Measurements from ENCODE around the gene TBC1D10A.
"Not testable (repeated sequence)": the region's sequence is repeated elsewhere in the genome, so short reads cannot be mapped to it uniquely, and the experiment has no call there.

Gene TBC1D10A

GRCh38 chr22:30348404-30348803, 21.7 kb upstream of the TBC1D10A start:
- no peak for DNase-seq

- DNase-seq = no peak
These were observed 20.6 kb upstream of the TBC1D10A start for GRCh38 chr22:30347255-30347892.

GRCh38 chr22:30344447-30345200, 17.9 kb upstream of the TBC1D10A start:
- DNase-seq = no peak

- peak in 53 of 56 donors; percentile 20 to 94 (median 79) for DNase-seq
These were observed 14.4 kb upstream of the TBC1D10A start for GRCh38 chr22:30340911-30341685.

GRCh38 chr22:30338802-30339201, 12.1 kb upstream of the TBC1D10A start:
- no peak for DNase-seq

GRCh38 chr22:30338341-30338740, 11.6 kb upstream of the TBC1D10A start:
- not testable (repeated sequence) for DNase-seq

GRCh38 chr22:30337461-30337778, 10.7 kb upstream of the TBC1D10A start:
- DNase-seq = no peak

GRCh38 chr22:30336752-30337460, 10.2 kb upstream of the TBC1D10A start:
- peak in 27 of 56 donors; percentile 3 to 69 (median 25) for DNase-seq

GRCh38 chr22:30335236-30335635, 8.5 kb upstream of the TBC1D10A start:
- DNase-seq = no peak

- DNase-seq = no peak
These were observed 7.9 kb upstream of the TBC1D10A start for GRCh38 chr22:30334646-30335045.

GRCh38 chr22:30333707-30334087, 7.0 kb upstream of the TBC1D10A start:
- DNase-seq = no peak

GRCh38 chr22:30332994-30333706, 6.4 kb upstream of the TBC1D10A start:
- DNase-seq = peak in 1 of 56 donors; percentile 29

GRCh38 chr22:30332551-30332950, 5.8 kb upstream of the TBC1D10A start:
- DNase-seq = peak in 37 of 56 donors; percentile 3 to 71 (median 28)

GRCh38 chr22:30328466-30329049, 1.8 kb upstream of the TBC1D10A start:
- DNase-seq = no peak

- DNase-seq = no peak
These were observed 1.2 kb upstream of the TBC1D10A start for GRCh38 chr22:30327864-30328345.

GRCh38 chr22:30326255-30326705, 461 bp downstream of the TBC1D10A start:
- DNase-seq = peak in 2 of 56 donors; percentile 16 to 26

- no peak for DNase-seq
These were observed 952 bp downstream of the TBC1D10A start for GRCh38 chr22:30325724-30326254.

GRCh38 chr22:30325065-30325720, 1.5 kb downstream of the TBC1D10A start:
- peak in 1 of 56 donors; percentile 10 for DNase-seq

- no peak for DNase-seq
These were observed 2.6 kb downstream of the TBC1D10A start for GRCh38 chr22:30324014-30324730.
